ENCODE data around the gene PGA4.
"Not testable (repeated sequence)": the region's sequence is repeated elsewhere in the genome, so short reads cannot be mapped to it uniquely, and the experiment has no call there.

GRCh38 chr11:61210629-61211028, 11.5 kb upstream of the PGA4 start:
- TF ChIP-seq CTCF, POLR2A, EP300 (IDR thresholded peaks at IDR 0.05): not testable (repeated sequence)

All from ovary (tissue), 3 donors.